ENCODE results near the gene RNU1-1. TPM values are rescaled to one million over a fixed set of nuclear protein-coding genes. Genes with fewer than 3 reads are reported as not detected.
"Not testable (repeated sequence)": the region's sequence is repeated elsewhere in the genome, so short reads cannot be mapped to it uniquely, and the experiment has no call there.

The RNU1-1 gene
- total RNA-seq (2022) (1,539 and 1,606 TPM in 2 replicates), Bru-seq, nascent RNA (percentile 100 among the genes with signal in this experiment), BruChase-seq, experiment 1, labeled RNA remaining after a 6-hour chase (percentile 71 among the genes with signal in this experiment), BruChase-seq, experiment 2, labeled RNA remaining after a 2-hour chase (percentile 75 among the genes with signal in this experiment)
- long read RNA-seq = 0 reads

- ChIA-PET CTCF (interaction anchor here (0.6 to 1.2 kb wide), 2 partner anchors 96 to 260 kb away, joined by 3 to 4 read pairs; no protein-coding TSS in a partner anchor), POLR2A (interaction anchor here (0.6 to 1.4 kb wide), 13 partner anchors 9 to 519 kb away, joined by 3 to 11 read pairs (median 4); partner anchors contain the start of gene NECAP2)
- peak; percentile 83 for DNase-seq (ENCODE audit: unreplicated experiment)
- H3K9me3 Mint-ChIP-seq (ENCODE audit: unreplicated experiment); H3K27me3 Mint-ChIP-seq (ENCODE audit: insufficient read depth, unreplicated experiment); H3K4me1 Mint-ChIP-seq (ENCODE audit: insufficient read depth, unreplicated experiment); H3K27ac Mint-ChIP-seq (ENCODE audit: low read depth, unreplicated experiment); intact Hi-C loops (cut with micrococcal nuclease); H3K4me3 Mint-ChIP-seq (ENCODE audit: unreplicated experiment); H3K36me3 Mint-ChIP-seq (ENCODE audit: insufficient read depth, unreplicated experiment): not testable (repeated sequence)
- TSS peak; percentile 92 for BruUV-seq (replicated peaks)
Observed at GRCh38 chr1:16514107-16515055, at the start of gene RNU1-1. Gene RNU1-1, minus strand, starts transcription at chr1:16514285.

GRCh38 chr1:16561035-16561434, 47.0 kb upstream of the RNU1-1 start:
- DNase-seq (ENCODE audit: unreplicated experiment); H3K27ac Mint-ChIP-seq (ENCODE audit: low read depth, unreplicated experiment); H3K4me1 Mint-ChIP-seq (ENCODE audit: insufficient read depth, unreplicated experiment); H3K27me3 Mint-ChIP-seq (ENCODE audit: insufficient read depth, unreplicated experiment); H3K9me3 Mint-ChIP-seq (ENCODE audit: unreplicated experiment); intact Hi-C loops (cut with micrococcal nuclease); H3K4me3 Mint-ChIP-seq (ENCODE audit: unreplicated experiment); BruUV-seq (replicated peaks); POLR2A ChIA-PET; CTCF ChIA-PET; H3K36me3 Mint-ChIP-seq (ENCODE audit: insufficient read depth, unreplicated experiment): not testable (repeated sequence)

- H3K9me3 Mint-ChIP-seq (ENCODE audit: unreplicated experiment); H3K27ac Mint-ChIP-seq (ENCODE audit: low read depth, unreplicated experiment); H3K4me1 Mint-ChIP-seq (ENCODE audit: insufficient read depth, unreplicated experiment); BruUV-seq (replicated peaks); intact Hi-C loops (cut with micrococcal nuclease); H3K36me3 Mint-ChIP-seq (ENCODE audit: insufficient read depth, unreplicated experiment); H3K4me3 Mint-ChIP-seq (ENCODE audit: unreplicated experiment); DNase-seq (ENCODE audit: unreplicated experiment); CTCF ChIA-PET; H3K27me3 Mint-ChIP-seq (ENCODE audit: insufficient read depth, unreplicated experiment); POLR2A ChIA-PET: not testable (repeated sequence)
Observed at GRCh38 chr1:16560498-16560897, 46.4 kb upstream of the RNU1-1 start.

- H3K9me3 Mint-ChIP-seq (ENCODE audit: unreplicated experiment); intact Hi-C loops (cut with micrococcal nuclease); POLR2A ChIA-PET; H3K36me3 Mint-ChIP-seq (ENCODE audit: insufficient read depth, unreplicated experiment); H3K27ac Mint-ChIP-seq (ENCODE audit: low read depth, unreplicated experiment); BruUV-seq (replicated peaks); H3K4me1 Mint-ChIP-seq (ENCODE audit: insufficient read depth, unreplicated experiment); DNase-seq (ENCODE audit: unreplicated experiment); H3K4me3 Mint-ChIP-seq (ENCODE audit: unreplicated experiment); H3K27me3 Mint-ChIP-seq (ENCODE audit: insufficient read depth, unreplicated experiment): not testable (repeated sequence)
- CTCF ChIA-PET = interaction anchor here (0.6 to 0.8 kb wide), 2 partner anchors 150 to 373 kb away, joined by 3 read pairs; no protein-coding TSS in a partner anchor
Observed at GRCh38 chr1:16559688-16560087, 45.6 kb upstream of the RNU1-1 start.

- POLR2A ChIA-PET; H3K36me3 Mint-ChIP-seq (ENCODE audit: insufficient read depth, unreplicated experiment): not testable (repeated sequence)
Observed at GRCh38 chr1:16557034-16557433, 42.9 kb upstream of the RNU1-1 start.

GRCh38 chr1:16553244-16553643, 39.2 kb upstream of the RNU1-1 start:
- CTCF ChIA-PET; BruUV-seq (replicated peaks); H3K27me3 Mint-ChIP-seq (ENCODE audit: insufficient read depth, unreplicated experiment); H3K27ac Mint-ChIP-seq (ENCODE audit: low read depth, unreplicated experiment); intact Hi-C loops (cut with micrococcal nuclease); H3K4me3 Mint-ChIP-seq (ENCODE audit: unreplicated experiment); H3K36me3 Mint-ChIP-seq (ENCODE audit: insufficient read depth, unreplicated experiment); H3K9me3 Mint-ChIP-seq (ENCODE audit: unreplicated experiment); DNase-seq (ENCODE audit: unreplicated experiment); H3K4me1 Mint-ChIP-seq (ENCODE audit: insufficient read depth, unreplicated experiment); POLR2A ChIA-PET: not testable (repeated sequence)

More at GRCh38 chr1:16557034-16557433, 42.9 kb upstream of the RNU1-1 start:
- H3K27me3 Mint-ChIP-seq (ENCODE audit: insufficient read depth, unreplicated experiment); BruUV-seq (replicated peaks); H3K27ac Mint-ChIP-seq (ENCODE audit: low read depth, unreplicated experiment); H3K4me1 Mint-ChIP-seq (ENCODE audit: insufficient read depth, unreplicated experiment); CTCF ChIA-PET; DNase-seq (ENCODE audit: unreplicated experiment); intact Hi-C loops (cut with micrococcal nuclease); H3K4me3 Mint-ChIP-seq (ENCODE audit: unreplicated experiment); H3K9me3 Mint-ChIP-seq (ENCODE audit: unreplicated experiment): not testable (repeated sequence)

- H3K9me3 Mint-ChIP-seq (ENCODE audit: unreplicated experiment); H3K4me1 Mint-ChIP-seq (ENCODE audit: insufficient read depth, unreplicated experiment); DNase-seq (ENCODE audit: unreplicated experiment); H3K4me3 Mint-ChIP-seq (ENCODE audit: unreplicated experiment); H3K27me3 Mint-ChIP-seq (ENCODE audit: insufficient read depth, unreplicated experiment); BruUV-seq (replicated peaks); POLR2A ChIA-PET; H3K27ac Mint-ChIP-seq (ENCODE audit: low read depth, unreplicated experiment); CTCF ChIA-PET; intact Hi-C loops (cut with micrococcal nuclease); H3K36me3 Mint-ChIP-seq (ENCODE audit: insufficient read depth, unreplicated experiment): not testable (repeated sequence)
Observed at GRCh38 chr1:16550212-16550918, 36.3 kb upstream of the RNU1-1 start.

- intact Hi-C loops (cut with micrococcal nuclease); H3K9me3 Mint-ChIP-seq (ENCODE audit: unreplicated experiment); H3K4me3 Mint-ChIP-seq (ENCODE audit: unreplicated experiment); CTCF ChIA-PET; H3K4me1 Mint-ChIP-seq (ENCODE audit: insufficient read depth, unreplicated experiment); H3K27ac Mint-ChIP-seq (ENCODE audit: low read depth, unreplicated experiment); BruUV-seq (replicated peaks); H3K27me3 Mint-ChIP-seq (ENCODE audit: insufficient read depth, unreplicated experiment); H3K36me3 Mint-ChIP-seq (ENCODE audit: insufficient read depth, unreplicated experiment); DNase-seq (ENCODE audit: unreplicated experiment); POLR2A ChIA-PET: not testable (repeated sequence)
Observed at GRCh38 chr1:16549545-16549944, 35.5 kb upstream of the RNU1-1 start.
